GM18873 (cell line): ENCODE measurements around the gene PYGM.

Experiments used
- ATAC-seq: cut with Tn5 transposase; IDR thresholded peaks from one replicate; pipeline ENCODE4 v1.9.1; 2021; ENCODE audit warnings: mild to moderate bottlenecking, moderate library complexity, moderate number of reproducible peaks; ENCODE audit not compliant: unreplicated experiment, low FRiP score

The PYGM gene

GRCh38 chr11:64759722-64760719 lies at the start of gene PYGM:
Gene PYGM, minus strand, starts transcription at chr11:64759974. Its CDS starts 76 bp downstream, at chr11:64759898.
- no peak for ATAC-seq

- no peak for ATAC-seq
Measured at GRCh38 chr11:64805481-64805880, 45.7 kb upstream of the PYGM start.

- ATAC-seq = no peak
Measured at GRCh38 chr11:64804346-64805210, 44.8 kb upstream of the PYGM start.

- no peak for ATAC-seq
Measured at GRCh38 chr11:64803846-64804345, 44.1 kb upstream of the PYGM start.

GRCh38 chr11:64803158-64803845 lies 43.5 kb upstream of the PYGM start, which contains the start of gene MAP4K2:
Gene MAP4K2, minus strand, starts transcription at chr11:64803214. Its CDS starts 65 bp downstream, at chr11:64803149.
- no peak for ATAC-seq

GRCh38 chr11:64802370-64803157 lies 42.8 kb upstream of the PYGM start:
- no peak for ATAC-seq

GRCh38 chr11:64801561-64802369 lies 42.0 kb upstream of the PYGM start:
- ATAC-seq = no peak

GRCh38 chr11:64801158-64801464 lies 41.3 kb upstream of the PYGM start:
- no peak for ATAC-seq

- ATAC-seq = no peak
Measured at GRCh38 chr11:64800303-64801157, 40.8 kb upstream of the PYGM start.

- no peak for ATAC-seq
Measured at GRCh38 chr11:64799623-64800302, 40.0 kb upstream of the PYGM start.

- ATAC-seq = no peak
Measured at GRCh38 chr11:64799256-64799622, 39.5 kb upstream of the PYGM start.

- no peak for ATAC-seq
Measured at GRCh38 chr11:64796757-64797541, 37.2 kb upstream of the PYGM start.

- ATAC-seq = no peak
Measured at GRCh38 chr11:64796047-64796756, 36.4 kb upstream of the PYGM start.

- ATAC-seq = no peak
Measured at GRCh38 chr11:64794526-64794925, 34.8 kb upstream of the PYGM start.

GRCh38 chr11:64793271-64794160 lies 33.7 kb upstream of the PYGM start:
- ATAC-seq = no peak
